ENCODE results near the gene SEZ6L.

The SEZ6L gene

GRCh38 chr22:26432619-26433311 is 263.5 kb downstream of the SEZ6L start:
- H3K4me3 ChIP-seq (ENCODE audit: low read depth, low read length, poor library complexity, severe bottlenecking), result no peak overlapping the region
- peak overlapping the region; percentile 37 for H3K27ac ChIP-seq (ENCODE audit: low read depth, low read length, poor library complexity, severe bottlenecking)
- no peak overlapping the region for H2AFZ ChIP-seq (ENCODE audit: low read length)
- H3K36me3 ChIP-seq (ENCODE audit: insufficient read depth, low read length), result peaks cover 14% of the 10 kb centered on the region
- H3K9ac ChIP-seq (ENCODE audit: low read length), result no peak overlapping the region
- no peaks in the 10 kb centered on the region for H3K9me3 ChIP-seq (ENCODE audit: low read length)
- no peak for TF ChIP-seq EZH2 (IDR thresholded peaks at IDR 0.05; ENCODE audit: borderline replicate concordance, low read length)
- TF ChIP-seq CTCF (IDR thresholded peaks at IDR 0.05; ENCODE audit: low read length), result no peak
- H3K9me2 ChIP-seq (ENCODE audit: low read depth, low read length), result no peaks in the 10 kb centered on the region
- H3K79me2 ChIP-seq (ENCODE audit: insufficient read depth, low read length), result no peaks in the 10 kb centered on the region
- no peaks in the 10 kb centered on the region for H3K27me3 ChIP-seq (ENCODE audit: insufficient read depth, low read length)
- no peaks in the 10 kb centered on the region for H4K20me1 ChIP-seq (ENCODE audit: insufficient read depth, low read length)
- H3K4me2 ChIP-seq (ENCODE audit: low read length), result peak overlapping the region; percentile 40
- peaks cover 45% of the 10 kb centered on the region for H3K4me1 ChIP-seq (ENCODE audit: insufficient read depth, low read length, severe bottlenecking)
- no peaks in the 10 kb centered on the region; the same call in 1 of the 2 replicates for H3F3A ChIP-seq (ENCODE audit: insufficient read depth, low read length)
